NOMO-1 treated with dmso at 0.1 percent for 144 hours (cell line): Measurements from ENCODE around the gene NCAM2.
"Not testable (repeated sequence)": the region's sequence is repeated elsewhere in the genome, so short reads cannot be mapped to it uniquely, and the experiment has no call there.

Experiments
- DNase-seq: peaks from one replicate; lab custom pipeline; 2025; ENCODE audit not compliant: unreplicated experiment; lab: John Stamatoyannopoulos, UW

Gene NCAM2

DNA sequence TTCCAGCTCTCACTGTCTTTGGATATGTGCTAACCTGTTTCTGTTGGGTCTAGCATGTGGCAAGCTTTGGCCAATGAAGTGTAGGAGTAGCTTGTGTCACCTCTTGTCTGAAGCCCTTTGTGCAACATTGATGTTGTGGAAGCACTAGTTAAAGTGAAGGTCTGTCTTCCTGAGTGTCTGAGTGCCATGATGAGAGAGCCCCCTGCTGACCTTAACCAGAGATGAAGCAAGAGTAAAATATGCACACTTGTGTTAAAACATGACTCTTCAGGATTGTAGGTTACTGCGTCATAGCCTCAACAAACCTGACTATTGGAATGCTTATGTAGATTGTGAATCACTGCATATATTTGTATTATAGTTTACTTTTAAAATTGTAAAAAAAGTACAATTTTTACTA, 103.7 kb downstream of the NCAM2 start:
- peak; percentile 92 for DNase-seq

DNA sequence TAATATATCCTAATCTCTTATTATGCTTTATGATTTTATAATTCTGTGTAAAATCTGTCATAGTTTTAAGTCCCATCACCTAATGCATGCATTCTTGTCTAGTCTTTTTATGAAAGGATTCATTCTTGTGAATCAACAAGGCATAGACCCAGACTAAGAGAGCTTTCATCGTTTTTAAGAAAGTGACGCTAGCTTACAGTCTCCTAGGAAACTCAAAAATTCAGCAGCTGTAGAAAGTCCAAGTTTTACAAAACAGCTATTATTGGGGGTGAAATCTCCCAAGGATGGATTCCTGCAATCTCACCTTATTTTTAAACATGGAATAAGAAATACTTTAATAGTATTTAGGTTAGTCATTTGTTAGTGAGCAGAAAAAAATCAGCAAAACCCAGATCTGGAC, 104.7 kb downstream of the NCAM2 start:
- no peak for DNase-seq

DNA sequence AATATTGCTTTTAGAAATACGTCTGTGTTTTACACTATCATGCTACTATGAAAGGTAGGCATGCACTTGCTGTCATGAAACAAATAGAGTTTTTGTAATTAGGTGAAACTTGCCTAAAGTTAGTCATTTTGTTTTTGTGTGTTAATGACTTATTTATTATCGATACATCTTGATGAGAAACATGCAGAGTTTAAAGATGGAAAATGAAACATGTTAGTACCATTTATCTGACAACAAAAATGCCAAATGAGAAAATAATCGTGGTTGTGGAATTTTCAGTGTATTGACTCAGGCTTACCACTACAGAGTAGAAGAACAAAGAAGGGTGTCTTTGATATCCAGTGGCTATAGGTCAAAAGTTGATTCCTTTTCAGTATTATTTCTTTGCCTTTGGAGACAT, 105.5 kb downstream of the NCAM2 start:
- no peak for DNase-seq

DNA sequence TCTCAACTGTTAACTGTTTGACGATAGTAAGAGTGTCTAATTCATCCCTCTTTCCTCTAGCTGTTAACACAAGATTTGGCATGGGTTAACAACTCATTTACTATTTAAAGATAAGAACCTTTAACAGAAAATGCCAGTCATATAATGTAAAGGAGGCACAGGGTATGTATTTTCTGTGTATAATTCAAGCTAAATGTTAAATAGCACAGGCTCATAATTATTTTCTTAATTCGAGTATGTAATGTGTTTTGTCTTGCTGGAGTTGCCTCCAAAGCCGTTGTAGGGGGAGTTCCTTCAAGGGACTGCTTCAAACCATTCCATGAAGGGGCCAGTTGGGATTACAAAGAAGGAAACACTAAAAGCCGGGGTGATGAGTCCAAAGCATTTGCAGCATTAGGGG, 111.5 kb downstream of the NCAM2 start:
- DNase-seq, result no peak

DNA sequence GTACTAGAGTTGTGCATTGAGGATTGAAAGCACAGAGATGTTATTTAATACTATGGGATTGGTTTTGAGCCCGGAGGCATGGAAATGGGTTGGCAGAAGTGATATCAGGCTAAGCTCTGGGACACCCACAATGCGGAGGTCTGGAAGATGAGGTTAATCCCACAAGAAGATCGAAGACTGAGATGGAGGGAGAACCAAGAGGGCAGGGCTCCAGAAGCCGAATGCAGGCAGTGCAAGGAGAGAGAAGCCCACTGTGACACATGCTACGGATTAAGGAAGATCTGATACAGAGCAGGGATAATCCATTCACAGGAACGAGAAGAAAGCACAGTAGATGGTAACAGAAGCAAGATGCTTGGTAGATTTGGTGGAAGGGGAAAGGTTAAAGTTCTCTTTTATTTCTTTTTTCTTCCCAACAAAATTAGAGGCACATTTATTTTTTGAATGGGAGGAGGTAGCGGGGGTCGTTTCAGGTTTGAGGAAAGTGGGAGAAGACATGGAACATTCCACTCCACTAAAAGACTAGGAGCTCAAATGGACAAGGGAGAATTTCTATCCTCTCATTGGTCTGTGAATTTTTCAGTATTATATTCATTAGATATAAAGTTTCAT, 113.2 kb downstream of the NCAM2 start:
- DNase-seq, result no peak

DNA sequence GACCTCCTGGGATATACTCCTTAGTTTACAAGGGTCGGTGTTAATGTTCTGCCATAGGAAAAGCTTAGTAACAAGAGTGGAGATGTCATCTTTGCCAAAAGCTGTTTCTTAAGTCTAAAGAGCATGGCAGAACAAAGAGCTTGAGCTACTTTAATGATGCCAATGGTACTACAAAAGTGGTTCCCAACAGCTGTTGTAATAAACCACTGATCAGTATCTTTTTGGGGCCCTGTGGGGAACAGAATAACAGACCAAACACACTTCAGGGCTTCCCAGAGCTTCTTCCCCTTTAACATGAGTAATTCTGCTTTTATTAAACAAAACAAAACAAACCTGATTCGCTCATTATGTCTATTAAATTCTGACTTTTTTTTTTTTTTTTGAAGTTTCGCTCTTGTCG, 116.3 kb downstream of the NCAM2 start:
- no peak for DNase-seq

DNA sequence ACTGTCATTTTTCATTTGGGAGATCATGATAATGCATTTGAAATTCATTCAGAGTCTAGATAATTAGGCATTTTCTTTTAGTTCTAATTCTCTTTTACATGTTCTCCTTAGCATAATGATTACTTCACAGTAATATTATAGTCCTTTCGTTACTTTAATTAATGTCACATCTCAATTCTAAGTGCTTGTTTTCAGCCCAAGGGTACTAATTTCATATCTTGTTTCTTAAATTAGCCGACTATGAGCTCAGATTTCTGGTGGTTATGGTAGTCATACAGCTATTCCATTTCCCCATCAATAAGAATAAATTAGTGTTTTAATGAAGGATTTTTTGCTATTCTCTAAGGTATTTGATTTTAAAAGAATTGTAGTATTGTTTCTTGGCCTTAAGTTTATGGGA, 120.9 kb downstream of the NCAM2 start:
- no peak for DNase-seq

DNA sequence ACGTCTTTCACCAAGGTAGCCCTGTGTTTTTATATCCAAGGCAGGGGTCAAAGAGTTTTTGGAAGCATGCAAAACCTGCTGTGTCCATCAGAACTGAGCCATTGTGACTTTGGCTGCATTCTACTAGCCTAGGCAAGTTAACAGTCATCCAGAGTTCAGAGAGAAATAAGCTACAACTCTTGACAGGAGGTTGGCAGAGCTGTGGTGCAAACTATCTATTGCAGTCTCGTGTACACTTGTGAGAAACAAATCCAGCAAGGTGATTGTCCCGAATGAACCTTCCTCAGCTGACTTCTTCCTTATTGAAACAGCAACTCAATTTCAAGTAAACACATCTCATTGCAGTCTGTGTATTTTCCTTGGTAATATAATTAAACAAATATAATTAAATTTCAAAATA, 124.5 kb downstream of the NCAM2 start:
- DNase-seq, result no peak

DNA sequence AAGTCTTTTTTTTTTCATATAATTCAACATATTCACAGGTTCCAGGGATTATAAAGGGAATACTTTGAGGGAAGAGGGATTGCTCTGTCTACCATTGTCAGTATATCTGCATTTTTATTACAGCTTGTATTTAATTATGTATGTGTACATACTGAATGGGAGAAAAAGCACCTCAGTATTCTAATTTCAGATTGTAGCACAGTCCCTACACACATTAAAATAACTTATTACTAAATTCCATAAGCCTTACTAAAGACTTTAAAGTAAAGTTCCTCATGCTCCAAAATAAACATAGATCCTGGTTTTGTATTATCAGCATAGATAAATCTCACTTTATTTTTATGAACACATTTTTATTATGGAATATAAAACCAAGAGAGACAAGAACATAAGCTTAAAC, 134.2 kb downstream of the NCAM2 start:
- no peak for DNase-seq

DNA sequence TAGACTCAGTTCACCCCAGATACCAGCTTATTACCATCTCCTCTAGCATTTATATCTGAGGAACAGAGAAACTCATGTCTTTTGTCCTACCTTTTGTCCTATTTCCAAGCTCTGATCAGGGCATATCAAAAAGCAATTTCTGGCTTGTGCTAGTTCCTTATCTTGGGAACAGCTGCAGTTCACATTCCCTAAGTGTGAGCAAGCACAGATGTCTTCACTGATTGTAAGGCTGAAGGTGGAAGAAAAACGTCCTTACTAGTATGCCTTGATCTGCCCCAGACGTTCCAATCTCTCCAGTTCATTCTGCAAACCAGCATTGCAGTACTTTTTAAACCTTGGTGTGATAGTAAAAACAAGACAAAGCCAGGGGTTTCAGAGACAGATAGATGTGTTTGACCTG, 139.8 kb downstream of the NCAM2 start:
- no peak for DNase-seq

DNA sequence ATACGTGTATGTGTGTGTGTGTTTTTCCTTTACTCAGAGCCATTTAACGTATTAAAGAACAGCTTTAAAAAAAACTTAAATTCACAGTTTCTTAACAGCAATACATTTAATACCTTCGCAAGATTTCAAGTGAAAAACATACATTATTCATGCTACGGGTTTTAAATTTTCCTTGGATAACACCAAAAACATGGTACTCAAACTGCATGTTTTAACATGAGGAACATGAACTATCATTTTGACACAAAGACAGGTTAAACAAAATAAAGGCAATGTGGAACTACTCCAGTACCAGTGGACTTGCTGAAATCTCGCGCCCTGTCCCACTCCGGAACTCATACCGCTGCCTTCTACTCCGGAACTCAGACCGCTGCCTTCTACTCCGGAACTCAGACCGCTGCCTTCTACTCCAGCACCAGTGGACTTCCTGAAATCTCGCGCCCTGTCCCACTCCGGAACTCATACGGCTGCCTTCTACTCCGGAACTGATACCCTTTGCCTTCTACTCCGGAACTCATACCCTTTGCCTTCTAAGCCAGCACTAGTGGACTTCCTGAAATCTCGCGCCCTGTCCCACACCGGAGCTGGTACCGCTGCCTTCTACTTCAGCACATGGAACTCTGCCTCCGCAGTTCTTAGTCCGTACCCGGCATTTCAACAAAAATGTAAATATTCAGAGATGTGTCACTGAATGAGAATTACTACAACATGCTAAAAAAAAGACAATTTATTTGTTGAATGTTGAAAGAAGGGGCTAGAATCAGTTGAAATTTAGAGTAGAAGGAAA, 148.6 kb downstream of the NCAM2 start:
- no peak for DNase-seq

DNA sequence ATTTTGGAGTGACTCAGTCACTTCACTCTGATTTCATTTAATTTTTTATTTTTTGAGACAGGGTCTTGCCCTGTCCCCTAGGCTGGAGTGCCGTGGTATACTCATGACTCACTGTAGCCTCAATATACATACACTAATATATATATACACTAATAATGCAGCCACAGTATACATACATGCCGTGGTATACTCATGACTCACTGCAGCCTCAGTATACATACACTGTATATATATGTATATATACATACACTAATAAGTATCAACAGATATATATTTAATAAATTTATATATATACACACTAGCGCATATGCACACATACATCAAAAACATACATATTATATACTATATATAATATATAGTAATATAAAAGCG, 149.2 kb downstream of the NCAM2 start:
- DNase-seq, result no peak

DNA sequence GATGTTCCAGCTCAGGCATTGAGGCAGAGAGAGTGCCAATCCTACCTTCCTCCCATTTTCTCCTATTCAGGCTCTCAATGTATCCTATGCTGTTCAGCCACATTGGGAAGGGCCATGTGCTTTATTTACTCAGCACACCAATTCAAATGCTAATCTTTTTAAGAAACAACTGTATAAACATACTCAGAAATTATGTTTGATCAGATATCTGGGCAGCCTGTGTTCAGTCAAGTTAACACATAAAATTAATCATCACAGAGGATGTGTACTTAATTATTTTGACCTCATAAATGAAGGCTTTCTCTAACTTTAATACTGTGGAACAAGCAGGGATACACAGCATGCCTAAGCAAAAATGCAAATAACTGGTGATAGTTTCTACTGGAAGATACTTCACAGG, 149.8 kb downstream of the NCAM2 start:
- DNase-seq, result no peak

DNA sequence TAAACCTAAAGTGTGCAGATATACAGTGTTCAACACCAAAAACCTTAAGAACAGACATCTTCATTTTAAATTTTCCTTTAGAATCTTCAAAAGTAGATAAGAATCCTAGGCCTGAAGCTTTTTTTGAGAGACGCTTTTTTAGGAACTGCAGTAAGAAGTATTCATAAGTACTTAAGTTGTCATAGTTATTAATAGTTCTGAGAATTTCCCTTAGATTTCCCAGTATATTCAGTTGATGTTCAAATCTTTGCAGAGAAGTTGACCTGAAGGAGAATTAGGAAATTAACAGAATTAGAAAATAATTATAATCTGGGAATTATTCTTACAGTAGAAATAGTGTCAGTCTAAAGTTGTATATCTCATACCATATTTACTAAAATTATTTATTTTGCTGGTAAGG, 150.3 kb downstream of the NCAM2 start:
- no peak for DNase-seq

DNA sequence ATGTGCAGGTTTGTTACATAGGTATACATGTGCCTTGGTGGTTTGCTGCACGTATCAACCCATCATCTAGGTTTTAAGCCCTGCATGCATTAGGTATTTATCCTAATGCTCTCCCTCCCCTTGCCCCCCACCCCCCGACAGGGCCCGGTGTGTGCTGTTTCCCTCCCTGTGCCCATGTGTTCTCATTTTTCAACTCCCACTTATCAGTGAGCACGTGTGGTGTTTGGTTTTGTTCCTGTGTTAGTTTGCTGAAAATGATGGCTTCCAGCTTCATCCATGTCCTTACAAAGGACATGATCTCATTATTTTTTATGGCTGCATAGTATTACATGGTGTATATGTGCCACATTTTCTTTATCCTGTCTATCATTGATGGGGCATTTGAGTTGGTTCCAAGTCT, 151.2 kb downstream of the NCAM2 start:
- DNase-seq, result not testable (repeated sequence)

DNA sequence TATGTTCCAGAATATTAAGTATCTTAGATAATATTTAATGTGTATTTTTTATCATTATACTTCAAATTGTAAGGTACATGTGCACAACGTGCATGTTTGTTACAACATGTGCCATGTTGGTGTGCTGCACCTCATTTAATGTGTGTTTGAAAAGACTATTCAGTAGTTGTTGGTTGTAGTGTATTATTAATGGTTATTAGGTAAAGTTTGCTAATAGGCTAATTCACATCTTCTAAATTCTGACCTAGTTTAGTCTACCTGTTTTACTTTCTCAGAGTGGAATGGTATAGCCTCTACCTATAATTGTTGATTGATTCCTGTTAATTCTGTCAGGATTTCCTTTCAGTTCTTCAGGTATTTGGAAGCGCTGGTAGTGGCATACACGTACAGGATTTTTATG, 153.0 kb downstream of the NCAM2 start:
- no peak for DNase-seq

DNA sequence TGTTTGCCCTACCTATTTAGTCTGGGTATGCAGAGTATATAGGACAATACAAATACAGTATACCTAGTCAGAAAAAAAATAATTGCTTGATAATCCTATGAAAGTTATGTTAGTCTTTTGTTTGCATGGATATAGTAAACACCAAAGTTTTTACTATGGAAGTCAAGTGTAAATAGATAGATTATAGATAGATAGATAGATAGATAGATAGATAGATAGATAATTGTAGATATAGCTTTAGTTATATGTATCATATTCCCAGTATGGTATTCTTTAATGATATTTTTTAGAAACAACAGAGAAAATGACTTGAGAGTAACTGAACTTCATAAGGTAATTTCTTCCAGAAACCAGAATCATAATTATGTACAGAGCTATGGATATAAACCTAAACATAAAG, 158.2 kb downstream of the NCAM2 start:
- DNase-seq, result no peak

DNA sequence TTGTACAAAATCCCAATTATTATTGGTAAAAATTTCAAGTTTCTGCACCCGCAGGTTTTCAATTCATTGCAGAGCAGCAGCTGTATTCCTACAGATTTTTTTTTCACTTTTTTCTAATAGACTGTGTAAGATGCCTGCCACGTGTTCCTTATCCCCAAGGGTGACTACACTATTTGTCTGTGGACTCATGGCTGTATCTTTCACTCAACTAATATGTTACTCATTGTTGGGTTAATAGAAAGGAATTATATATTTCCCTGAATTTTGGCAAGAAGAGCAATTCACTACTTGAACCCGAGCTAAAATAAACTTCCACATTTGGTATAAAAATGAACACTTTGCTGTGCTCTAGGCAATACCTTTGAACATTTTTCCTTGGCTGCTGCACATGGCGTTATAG, 158.7 kb downstream of the NCAM2 start:
- DNase-seq, result no peak

DNA sequence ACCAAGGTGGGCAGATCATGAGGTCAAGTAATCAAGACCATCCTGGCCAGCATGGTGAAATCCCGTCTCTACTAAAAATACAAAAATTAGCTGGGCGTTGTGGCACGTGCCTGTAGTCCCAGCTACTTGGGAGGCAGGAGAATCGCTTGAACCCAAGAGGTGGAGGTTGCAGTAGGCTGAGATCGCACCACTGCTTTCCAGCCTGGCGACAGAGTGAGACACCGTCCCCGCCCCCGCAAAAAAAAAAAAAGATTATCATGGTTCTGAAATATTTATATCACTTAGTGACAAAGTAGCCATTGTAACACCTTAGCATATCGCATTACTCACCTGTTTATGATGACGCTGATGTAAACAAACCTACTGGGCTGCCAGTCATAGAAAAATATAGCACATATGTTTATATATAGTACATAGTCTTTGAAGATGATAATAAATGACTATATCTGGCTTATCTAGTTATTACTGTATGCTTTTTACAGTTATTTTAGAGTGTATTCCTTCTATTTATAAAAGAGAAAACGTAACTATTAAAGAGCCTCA, 160.2 kb downstream of the NCAM2 start:
- no peak for DNase-seq

DNA sequence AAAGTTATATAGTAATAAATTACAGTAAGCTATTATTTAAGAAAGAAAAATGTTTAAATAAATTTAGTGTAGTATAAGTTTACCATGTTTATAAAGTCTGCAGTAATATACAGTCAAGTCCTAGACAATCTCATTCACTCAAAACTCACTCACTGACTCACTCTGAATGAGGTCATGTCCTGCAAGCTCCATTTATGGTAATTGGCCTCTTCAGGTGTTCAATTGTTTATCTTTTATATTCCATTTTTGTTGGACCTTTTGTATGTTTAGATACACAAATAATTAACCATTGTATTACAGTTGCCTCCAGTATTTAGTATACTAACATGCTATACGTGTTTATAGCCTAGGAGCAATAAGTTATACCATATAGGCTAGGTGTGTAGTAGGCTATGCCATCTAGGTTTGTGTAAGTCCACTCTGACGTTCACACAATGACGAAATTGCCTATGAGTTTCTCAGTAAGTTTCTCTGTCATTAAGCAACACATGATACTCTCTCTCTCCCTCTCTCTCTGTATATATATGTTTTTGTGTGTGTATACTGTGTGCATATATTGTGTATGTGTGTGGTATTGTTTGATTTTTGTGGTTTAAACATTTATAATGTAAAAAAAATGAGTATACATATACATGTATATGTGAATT, 161.2 kb downstream of the NCAM2 start:
- no peak for DNase-seq

DNA sequence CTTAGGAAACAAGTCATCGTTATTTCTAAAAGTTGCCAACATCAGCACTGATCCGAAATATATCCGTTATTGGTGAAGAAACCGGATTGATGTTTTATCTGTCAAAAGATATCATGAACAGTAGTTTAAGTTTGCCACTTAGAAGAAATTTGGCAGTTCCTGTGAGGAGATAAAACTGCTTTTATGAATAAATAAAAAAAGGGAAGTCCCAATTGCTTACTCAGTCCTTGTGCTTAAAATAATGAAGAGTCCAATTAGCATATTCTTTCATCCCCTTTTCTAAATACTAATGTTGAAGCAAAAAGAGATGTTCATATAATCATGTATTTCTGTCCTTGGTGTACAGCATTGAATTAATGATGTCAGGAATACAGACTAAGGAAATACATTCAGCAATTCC, 164.6 kb downstream of the NCAM2 start:
- DNase-seq, result no peak

DNA sequence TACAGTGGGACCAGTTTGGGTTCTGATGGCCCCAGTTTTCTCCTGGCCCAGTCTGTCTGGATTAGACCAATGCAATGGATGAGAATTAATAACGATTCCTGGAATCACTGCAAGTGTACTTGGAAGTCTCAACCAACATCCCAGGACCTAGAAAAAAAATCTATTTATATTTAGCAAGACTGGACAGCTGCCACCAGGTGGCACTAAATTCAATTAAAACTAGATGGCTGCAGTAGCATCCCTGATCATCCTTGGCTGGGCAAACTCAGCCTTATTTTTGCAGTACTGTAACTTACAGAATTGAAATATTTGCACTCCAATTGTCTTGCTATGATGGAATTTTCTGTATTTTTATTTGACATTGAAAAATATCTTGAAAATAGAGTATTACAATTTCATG, 165.7 kb downstream of the NCAM2 start:
- peak; percentile 41 for DNase-seq
